HepG2 (cell line): ENCODE measurements around the gene ZNF211. TPM values are rescaled to one million over a fixed set of nuclear protein-coding genes. Genes with fewer than 3 reads are reported as not detected.
A peak's percentile ranks its signal among the peaks of the same experiment; 100 is the strongest.

Source experiments
- ATF7-NPFF ChIP-seq: sonication (generic); formaldehyde crosslinking; IDR thresholded peaks from 2 replicates; pipeline ENCODE4 v1.8.1; 2023; ENCODE audit warnings: mild to moderate bottlenecking, low read depth, missing genetic modification reagents, moderate library complexity
- CSRNP1 ChIP-seq: sonication (generic); formaldehyde crosslinking; IDR thresholded peaks from 2 replicates; pipeline ENCODE4 v1.8.1; 2023; ENCODE audit warnings: mild to moderate bottlenecking, missing genetic modification reagents
- FOXP4 ChIP-seq: sonication (generic); formaldehyde crosslinking; IDR thresholded peaks from 2 replicates; pipeline ENCODE4 v1.4.0; 2020; ENCODE audit warnings: missing genetic modification reagents
- NFAT5 ChIP-seq: sonication (generic); formaldehyde crosslinking; IDR thresholded peaks from 2 replicates; pipeline ENCODE4 v1.4.0; 2020; ENCODE audit warnings: missing genetic modification reagents
- NFIB ChIP-seq: sonication (generic); formaldehyde crosslinking; IDR thresholded peaks from 2 replicates; pipeline ENCODE4 v1.9.0; 2021; ENCODE audit warnings: missing genetic modification reagents, mild to moderate bottlenecking, borderline replicate concordance
- PATZ1 ChIP-seq: sonication (generic); formaldehyde crosslinking; IDR thresholded peaks from 2 replicates; pipeline ENCODE4 v1.4.0; 2020; ENCODE audit warnings: missing genetic modification reagents
- PHF5A ChIP-seq: IDR thresholded peaks from one replicate; pipeline ENCODE4 v1.6.1; 2018; ENCODE audit warnings: low read depth, missing genetic modification reagents; ENCODE audit not compliant: unreplicated experiment
- SMARCC2 ChIP-seq: fragments of 450-650 bp; IDR thresholded peaks from 2 replicates; pipeline ENCODE4 v1.6.1; 2017; ENCODE audit warnings: antibody characterized with exemption, mild to moderate bottlenecking
- ZNF230 ChIP-seq: sonication (generic); formaldehyde crosslinking; IDR thresholded peaks from 2 replicates; pipeline ENCODE4 v1.4.0; 2020; ENCODE audit warnings: mild to moderate bottlenecking, missing genetic modification reagents
- ZNF3 ChIP-seq: IDR thresholded peaks from 2 replicates; pipeline ENCODE4 v1.7.0; 2017; ENCODE audit warnings: inconsistent platforms
- ZNF329 ChIP-seq: sonication (generic); formaldehyde crosslinking; IDR thresholded peaks from 2 replicates; pipeline ENCODE4 v1.9.0; 2021; ENCODE audit warnings: low read depth, mild to moderate bottlenecking, missing genetic modification reagents
- ZNF687 ChIP-seq: sonication (generic); formaldehyde crosslinking; IDR thresholded peaks from 2 replicates; pipeline ENCODE4 v1.5.1; 2020; ENCODE audit warnings: mild to moderate bottlenecking, missing genetic modification reagents, moderate library complexity
- ZSCAN22 ChIP-seq: sonication (generic); formaldehyde crosslinking; IDR thresholded peaks from 2 replicates; pipeline ENCODE4 v1.4.0; 2020; ENCODE audit warnings: mild to moderate bottlenecking, missing genetic modification reagents
- polyA plus RNA-seq, 8 experiments: library from polyadenylated mRNA; depleted of rRNA in 3 of 8; stranded (reverse) in 7 of 8; unstranded in 1 of 8; fragments of >200 nt; fragmentation: Illumina TruSeq in 4 of 8; extraction: Trizol in 4 of 8; gene quantifications; 2 replicates each; pipeline versions ENCODE4 v1.2.1 to v1.2.3, GENCODE V29; 2011 to 2016; ENCODE audit warnings: low read depth in 4 of 8, missing spikeins in 1 of 8, mixed read lengths in 1 of 8; ENCODE audit not compliant: insufficient read depth in 1 of 8
- total RNA-seq, 5 experiments: library from RNA; depleted of rRNA; stranded (reverse); fragments of >200 nt; fragmentation: Illumina TruSeq; extraction: Trizol; gene quantifications; 2 replicates each; pipeline ENCODE4 v1.2.3, GENCODE V29; 2016; ENCODE audit warnings: low read depth in 1 of 5

Gene ZNF211
- total and polyA plus RNA-seq, 2 of the 13 experiments (the other 11 are each of a cell fraction or from before 2014, with no cell fraction given) = 9.9 to 11.2 TPM

- TF ChIP-seq CSRNP1 (CRISPR knock-in tag) (no peak), ZNF3 (CRISPR knock-in tag) (no peak), ZNF230 (CRISPR knock-in tag) (no peak), ZNF687 (CRISPR knock-in tag) (peak; percentile 73), ZNF329 (no peak), NFAT5 (no peak), PATZ1 (CRISPR knock-in tag) (peak; percentile 85), NFIB (CRISPR knock-in tag) (no peak), FOXP4 (CRISPR knock-in tag) (no peak), ATF7-NPFF (CRISPR knock-in tag) (no peak), ZSCAN22 (CRISPR knock-in tag) (no peak), PHF5A (CRISPR knock-in tag) (no peak), SMARCC2 (no peak)
Observed at GRCh38 chr19:57632987-57633831, at the start of gene ZNF211 (continued).
